BE2C (cell line): Measurements from ENCODE around the gene MARCHF5.

ENCODE experiments used
- DNase-seq: peaks from one replicate; pipeline ENCODE4 v3.0.0-alpha.2; 2020
- H3K27me3 ChIP-seq: fragments of 250-450 bp; sonication (Bioruptor Pico); 2 replicates; pipeline ENCODE4 v1.5.1; 2020; ENCODE audit warnings: mild to moderate bottlenecking
- H3K36me3 ChIP-seq: fragments of 250-450 bp; sonication (Bioruptor Pico); 2 replicates; pipeline ENCODE4 v1.5.1; 2020; ENCODE audit warnings: mild to moderate bottlenecking
- H3K4me1 ChIP-seq: fragments of 250-450 bp; sonication (Bioruptor Pico); 2 replicates; pipeline ENCODE4 v1.5.1; 2020
- H3K4me3 ChIP-seq: 2 replicates; pipeline ENCODE4 v1.5.1; 2011; ENCODE audit warnings: low read depth, low read length
- H3K9me3 ChIP-seq: fragments of 250-450 bp; sonication (Bioruptor Pico); 2 replicates; pipeline ENCODE4 v1.5.1; 2020
- CTCF ChIP-seq: IDR thresholded peaks from 2 replicates; pipeline ENCODE4 v1.5.1; 2012; ENCODE audit warnings: mild to moderate bottlenecking, low read depth, low read length

The MARCHF5 gene

GRCh38 chr10:92291921-92292845 is 1.2 kb downstream of the MARCHF5 start:
- TF ChIP-seq CTCF: peak; percentile 52
- Histone ChIP-seq H3K36me3 (no peaks in the 10 kb centered on the region; the same call in 1 of the 2 replicates), H3K4me1 (no peaks in the 10 kb centered on the region), H3K9me3 (no peaks in the 10 kb centered on the region), H3K4me3 (peak overlapping the region; percentile 96), H3K27me3 (no peaks in the 10 kb centered on the region)
- peak; percentile 36 for DNase-seq

DNA sequence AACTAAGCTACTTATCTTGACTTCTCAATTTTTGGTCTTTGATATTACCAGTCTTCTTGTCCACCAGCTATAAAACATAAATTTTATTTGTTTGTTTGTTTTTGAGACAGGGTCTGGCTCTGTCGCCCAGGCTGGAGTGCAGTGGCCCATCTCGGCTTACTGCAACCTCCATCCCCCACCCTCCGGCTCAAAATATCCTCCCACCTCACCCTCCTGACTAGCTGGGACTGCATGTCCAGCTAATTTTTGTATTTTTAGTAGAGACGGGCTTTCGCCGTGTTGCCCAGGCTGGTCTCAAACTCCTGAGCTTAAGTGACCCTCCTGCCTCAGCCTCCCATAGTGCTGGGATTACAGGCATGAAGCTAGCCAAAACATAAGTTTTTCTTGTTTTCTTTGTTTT is 7.5 kb downstream of the MARCHF5 start:
- DNase-seq: no peak
- no peaks in the 10 kb centered on the region; the same call in 1 of the 2 replicates for H3K36me3 ChIP-seq
- H3K9me3 ChIP-seq: no peaks in the 10 kb centered on the region
- H3K4me3 ChIP-seq: no peak overlapping the region
- TF ChIP-seq CTCF: no peak
- H3K27me3 ChIP-seq: no peaks in the 10 kb centered on the region
- H3K4me1 ChIP-seq: no peaks in the 10 kb centered on the region

DNA sequence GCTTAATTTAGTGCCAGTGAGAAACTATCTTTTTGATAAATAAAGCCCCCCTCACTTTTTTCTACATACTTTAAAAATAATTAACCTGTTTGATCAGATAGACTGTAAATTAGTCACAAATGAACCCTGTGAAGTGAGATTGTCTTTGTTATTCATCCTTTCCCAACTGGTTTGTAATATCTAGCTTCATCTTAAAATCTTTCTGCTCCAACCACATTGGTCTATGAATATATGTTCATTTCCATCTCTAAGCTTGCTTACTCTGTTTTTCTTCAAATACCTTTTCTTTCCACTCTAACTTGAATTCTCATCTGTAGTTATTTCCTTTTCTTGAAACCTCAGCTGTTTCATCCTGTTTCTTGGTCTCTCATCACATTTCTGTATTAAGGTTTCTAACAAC is 12.1 kb downstream of the MARCHF5 start:
- H3K4me1 ChIP-seq: no peaks in the 10 kb centered on the region
- no peak for TF ChIP-seq CTCF

GRCh38 chr10:92304061-92304460 is 13.1 kb downstream of the MARCHF5 start:
- Histone ChIP-seq H3K36me3 (no peaks in the 10 kb centered on the region), H3K4me1 (no peaks in the 10 kb centered on the region), H3K27me3 (no peaks in the 10 kb centered on the region), H3K9me3 (no peaks in the 10 kb centered on the region), H3K4me3 (no peak overlapping the region)
- no peak for DNase-seq
- TF ChIP-seq CTCF: no peak

More for the DNA sequence above, 12.1 kb downstream of the MARCHF5 start:
- Histone ChIP-seq H3K4me3 (no peak overlapping the region), H3K36me3 (no peaks in the 10 kb centered on the region), H3K27me3 (no peaks in the 10 kb centered on the region), H3K9me3 (no peaks in the 10 kb centered on the region)
- no peak for DNase-seq

DNA sequence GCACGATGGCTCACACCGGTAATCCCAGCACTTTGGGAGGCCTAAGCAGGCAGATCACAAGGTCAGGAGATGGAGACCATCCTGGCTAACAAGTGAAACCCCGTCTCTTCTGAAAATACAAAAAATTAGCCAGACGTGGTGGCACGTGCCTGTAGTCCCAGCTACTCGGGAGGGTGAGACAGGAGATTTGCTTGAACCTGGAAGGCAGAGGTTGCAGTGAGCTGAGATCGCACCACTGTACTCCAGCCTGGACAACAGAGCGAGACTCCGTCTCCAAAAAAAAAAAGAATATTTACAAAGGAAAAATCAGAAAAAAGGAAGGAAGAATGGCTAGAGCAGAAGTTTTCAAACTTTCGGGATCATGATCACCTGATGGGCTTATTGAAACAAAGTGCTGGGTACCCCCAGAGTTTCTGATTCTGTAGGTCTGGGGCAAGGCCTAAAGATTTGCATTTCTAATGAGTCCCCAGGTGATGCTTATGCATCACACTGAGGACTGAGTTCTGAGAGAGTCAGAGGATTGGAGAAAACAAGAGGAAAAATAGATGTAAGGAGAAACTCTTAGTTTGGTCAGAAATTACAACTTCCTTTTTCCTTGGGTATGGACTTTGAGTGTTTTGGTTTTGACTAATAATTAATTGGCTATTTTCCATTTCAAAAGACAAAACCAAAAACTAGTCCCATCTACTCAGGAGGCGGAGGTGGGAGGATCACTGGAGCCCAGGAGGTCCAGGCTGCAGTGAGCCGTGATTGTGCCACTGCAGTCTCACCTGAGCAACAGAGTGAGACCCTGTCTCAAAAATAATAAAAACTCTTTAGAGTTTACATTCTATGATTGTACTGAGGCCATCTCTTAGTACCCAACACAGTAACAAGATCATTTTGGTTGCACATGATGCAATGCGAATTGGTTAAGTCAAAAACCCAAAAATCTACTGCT is 14.4 kb downstream of the MARCHF5 start:
- Histone ChIP-seq H3K27me3 (no peaks in the 10 kb centered on the region), H3K36me3 (no peaks in the 10 kb centered on the region), H3K4me1 (no peaks in the 10 kb centered on the region), H3K4me3 (no peak overlapping the region), H3K9me3 (no peaks in the 10 kb centered on the region)
- DNase-seq: no peak
- TF ChIP-seq CTCF: no peak
